ENCODE data around the gene NEK2.
"Not testable (repeated sequence)": the region's sequence is repeated elsewhere in the genome, so short reads cannot be mapped to it uniquely, and the experiment has no call there.

Gene NEK2

GRCh38 chr1:211650904-211651303 is 24.5 kb downstream of the NEK2 start:
- DNase-seq (ENCODE audit: low spot score): no peak

DNA sequence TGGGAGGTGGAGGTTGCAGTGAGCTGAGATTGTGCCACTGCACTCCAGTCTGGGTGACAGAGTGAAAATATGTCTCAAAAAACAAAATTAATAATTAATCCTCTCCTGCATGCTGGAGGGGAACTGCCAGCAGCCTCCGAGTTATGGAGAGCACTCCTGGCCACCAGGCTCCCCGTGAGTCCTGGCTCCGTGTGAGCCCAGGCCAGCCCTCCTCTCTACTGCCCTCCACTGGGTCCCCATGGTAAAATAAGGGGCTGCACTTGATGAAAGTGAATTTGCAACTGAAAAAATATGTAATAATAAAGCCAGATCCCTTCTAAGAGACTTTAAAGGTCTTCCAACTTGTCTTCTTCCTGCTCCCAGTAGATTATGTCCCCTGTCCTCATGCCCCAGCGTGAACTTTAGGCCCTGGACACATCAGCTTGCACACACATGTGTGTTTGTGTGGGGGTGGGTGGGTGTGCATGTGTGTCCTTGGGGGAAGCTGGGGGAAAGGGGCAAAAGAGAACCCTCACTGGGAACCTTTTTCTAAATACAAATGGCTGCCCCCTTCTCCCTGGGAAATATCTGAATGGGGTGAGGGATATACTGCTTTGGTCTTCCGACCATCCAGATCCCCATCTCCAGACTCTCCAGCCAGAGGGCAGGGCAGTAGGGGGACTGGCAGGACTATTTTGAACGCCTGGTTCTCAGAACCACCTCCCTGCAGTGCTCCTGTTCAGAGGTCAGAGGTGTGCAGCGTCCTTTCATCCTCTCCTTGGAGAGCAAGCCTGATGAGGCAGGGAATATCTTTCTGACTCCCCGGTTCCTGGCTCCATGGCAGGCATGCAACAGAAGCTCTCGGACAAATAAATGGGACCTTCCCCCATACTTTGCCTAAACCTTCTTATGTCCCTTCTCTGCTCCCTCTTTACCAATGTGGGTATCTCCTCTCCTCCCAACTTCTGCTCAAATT is 26.2 kb downstream of the NEK2 start:
- DNase-seq (ENCODE audit: low spot score): no peak

- DNase-seq (ENCODE audit: low spot score): no peak
Measured at GRCh38 chr1:211648336-211648735, 27.1 kb downstream of the NEK2 start.

DNA sequence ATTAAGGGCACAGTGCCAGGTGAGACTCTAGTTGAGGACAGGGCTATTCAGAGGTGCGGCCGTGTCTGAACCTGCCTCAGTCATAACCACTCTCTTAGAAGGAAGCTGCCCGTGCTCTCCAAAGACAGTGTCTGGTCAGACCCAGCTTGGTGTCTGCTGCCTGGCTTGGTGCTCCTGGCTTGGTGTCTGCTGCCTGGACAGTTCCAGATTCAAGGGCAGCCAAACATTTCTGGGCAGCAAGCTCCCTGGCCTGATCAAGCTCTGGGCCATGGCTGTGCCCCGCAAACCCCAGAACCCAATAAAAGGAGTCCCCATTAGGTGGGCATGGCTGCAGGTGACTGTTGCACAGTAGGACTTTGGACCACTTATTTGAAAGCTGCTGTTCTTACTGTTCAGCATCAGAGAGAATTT is 27.7 kb downstream of the NEK2 start:
- DNase-seq (ENCODE audit: low spot score): no peak

DNA sequence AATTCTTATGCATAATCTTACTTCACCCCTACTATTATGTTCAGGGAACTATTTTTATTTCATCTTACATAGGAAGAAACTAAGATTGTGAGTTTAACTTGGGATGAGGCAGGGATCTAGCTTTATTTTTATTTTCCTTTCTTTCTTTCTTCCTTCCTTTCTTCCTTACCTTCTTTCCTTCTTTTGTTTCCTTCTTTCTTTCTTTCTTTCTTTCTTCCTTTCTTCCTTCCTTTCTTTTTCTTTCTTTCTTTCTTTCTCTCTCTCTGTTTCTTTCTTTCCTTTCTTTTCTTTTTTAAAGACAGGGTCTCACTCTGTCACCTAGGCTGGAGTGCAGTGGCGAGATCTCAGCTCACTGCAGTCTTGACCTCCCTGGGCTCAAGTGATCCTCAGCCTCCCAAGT is 28.9 kb downstream of the NEK2 start:
- DNase-seq (ENCODE audit: low spot score): no peak

- DNase-seq (ENCODE audit: low spot score): not testable (repeated sequence)
Measured at GRCh38 chr1:211645601-211646000, 29.8 kb downstream of the NEK2 start.

DNA sequence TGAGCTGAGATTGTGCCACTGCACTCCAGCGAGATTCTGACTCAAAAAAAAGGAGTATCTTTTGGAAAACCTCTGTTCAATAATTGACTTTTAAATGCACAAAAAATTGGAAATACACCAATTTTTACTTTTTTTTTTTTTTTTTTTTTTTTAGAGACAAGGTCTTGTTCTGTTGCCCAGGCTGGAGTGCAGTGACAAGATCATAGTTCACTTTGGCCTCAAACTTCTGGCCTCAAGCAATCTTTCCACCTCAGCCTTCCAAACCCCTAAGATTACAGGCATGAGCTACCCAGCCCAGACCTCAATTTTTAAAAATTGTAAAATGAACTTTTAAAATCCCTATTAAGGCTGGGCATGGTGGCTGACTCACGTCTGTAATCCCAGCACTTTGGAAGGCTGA is 30.8 kb downstream of the NEK2 start:
- DNase-seq (ENCODE audit: low spot score): no peak

- DNase-seq (ENCODE audit: low spot score): no peak
Measured at GRCh38 chr1:211643324-211644212, 31.9 kb downstream of the NEK2 start.

- no peak for DNase-seq (ENCODE audit: low spot score)
Measured at GRCh38 chr1:211642870-211643269, 32.6 kb downstream of the NEK2 start.

DNA sequence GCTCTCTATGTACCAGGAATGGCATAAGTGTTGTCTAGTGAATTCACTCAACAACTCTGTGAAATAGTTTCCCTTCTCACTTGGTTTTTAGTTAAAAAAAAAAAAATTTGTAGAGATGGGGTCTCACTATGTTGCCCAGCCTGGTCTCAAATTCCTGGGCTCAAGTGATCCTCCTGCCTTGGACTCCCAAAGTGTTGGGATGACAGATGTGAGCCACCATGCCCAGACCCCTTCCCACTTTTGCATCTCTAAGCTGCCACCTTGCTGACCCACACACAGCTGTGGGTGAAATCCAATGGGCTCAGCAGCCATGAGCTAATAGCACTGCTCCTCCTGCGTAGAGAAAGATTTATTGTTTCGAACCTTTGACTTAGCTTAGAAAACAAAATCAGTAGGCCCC is 33.5 kb downstream of the NEK2 start:
- no peak for DNase-seq (ENCODE audit: low spot score)

DNA sequence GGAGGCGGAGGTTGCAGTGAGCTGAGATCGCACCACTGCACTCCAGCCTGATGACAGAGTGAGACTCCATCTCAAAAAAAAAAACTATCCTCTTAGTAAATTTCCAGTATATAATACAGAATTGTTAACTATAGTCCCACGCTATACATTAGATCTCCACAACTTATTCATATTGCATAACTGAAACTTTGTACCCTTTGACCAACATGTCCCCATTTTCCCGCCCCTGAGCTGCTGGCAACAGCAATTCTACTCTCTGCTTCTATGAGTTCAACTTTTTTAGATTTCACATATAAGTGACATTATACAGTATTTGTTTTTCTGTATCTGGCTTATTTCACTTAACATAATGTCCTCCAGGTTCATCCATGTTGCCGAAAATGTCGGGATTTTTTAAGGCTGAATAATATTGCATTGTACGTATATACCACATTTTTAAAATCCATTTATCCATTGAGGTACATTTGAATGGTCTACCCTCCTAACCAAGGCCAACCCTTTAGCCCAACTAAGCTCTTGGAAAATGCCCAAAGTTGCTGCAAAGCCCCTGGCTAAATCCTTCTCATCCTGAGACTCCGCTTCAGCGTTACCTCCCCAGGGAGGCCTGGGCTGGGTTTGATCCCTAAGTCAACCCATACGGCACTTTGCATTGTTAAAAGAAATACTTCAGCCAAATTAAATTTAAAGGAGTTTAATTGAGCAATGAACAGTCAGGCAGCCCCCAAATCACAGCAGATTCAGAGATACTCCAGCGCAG is 34.2 kb downstream of the NEK2 start:
- DNase-seq (ENCODE audit: low spot score): no peak

DNA sequence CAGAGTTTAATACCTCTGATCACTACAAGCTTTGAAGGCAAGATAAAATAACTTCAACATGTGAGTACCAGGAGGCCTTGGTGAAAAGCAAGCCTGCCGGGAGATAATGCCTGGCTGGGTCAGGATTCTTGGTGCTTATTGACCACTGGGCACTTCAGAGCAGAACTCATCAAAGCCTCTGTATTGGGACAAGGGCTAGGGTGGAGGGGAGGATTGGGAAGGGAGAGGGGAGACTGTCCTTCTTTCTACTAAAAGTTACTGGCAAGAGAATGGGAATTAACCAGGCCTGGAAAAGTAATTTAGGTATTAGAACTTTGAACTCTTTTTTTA is 35.2 kb downstream of the NEK2 start:
- DNase-seq (ENCODE audit: low spot score): no peak

GRCh38 chr1:211639475-211640300 is 35.7 kb downstream of the NEK2 start:
- DNase-seq (ENCODE audit: low spot score): no peak

GRCh38 chr1:211638689-211639101 is 36.7 kb downstream of the NEK2 start:
- no peak for DNase-seq (ENCODE audit: low spot score)

DNA sequence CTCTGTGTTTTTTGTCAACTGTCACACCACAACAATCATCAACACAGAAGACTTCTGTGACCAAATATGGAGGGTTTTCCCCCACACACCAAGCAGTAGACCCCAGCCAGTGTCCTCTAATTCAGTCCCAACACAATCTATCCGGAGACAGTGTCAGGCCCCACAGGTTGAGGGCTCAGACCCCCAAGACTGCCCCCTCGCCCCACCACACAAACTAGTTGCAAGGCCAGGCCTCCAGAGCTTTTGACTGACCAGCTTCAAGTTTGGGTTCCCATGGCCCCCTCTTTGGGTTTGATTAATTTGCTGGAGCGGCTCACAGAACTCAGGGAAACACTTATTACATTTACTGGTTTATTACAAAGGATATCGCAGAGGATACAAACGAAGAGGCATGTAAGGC is 37.2 kb downstream of the NEK2 start:
- DNase-seq (ENCODE audit: low spot score): no peak

GRCh38 chr1:211637066-211637465 is 38.4 kb downstream of the NEK2 start:
- no peak for DNase-seq (ENCODE audit: low spot score)

DNA sequence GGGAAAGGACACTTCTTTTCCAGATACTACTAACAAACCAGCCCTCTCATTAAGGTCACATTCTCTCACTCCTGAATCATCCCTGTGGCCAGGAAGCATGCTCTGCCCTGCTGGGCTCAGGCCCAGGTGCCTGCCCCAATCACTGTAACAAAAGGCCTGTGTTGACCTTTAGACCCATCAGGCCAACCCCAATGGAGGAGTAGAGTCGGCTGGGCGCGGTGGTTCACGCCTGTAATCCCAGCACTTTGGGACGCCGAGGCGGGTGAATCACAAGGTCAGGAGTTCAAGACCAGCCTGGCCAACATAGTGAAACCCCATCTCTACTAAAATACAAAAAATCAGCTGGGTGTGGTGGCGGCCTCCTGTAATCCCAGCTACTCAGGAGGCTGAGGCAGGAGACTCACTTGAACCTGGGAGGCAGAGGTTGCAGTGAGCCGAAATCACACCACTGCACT is 38.8 kb downstream of the NEK2 start:
- DNase-seq (ENCODE audit: low spot score): not testable (repeated sequence)

- DNase-seq (ENCODE audit: low spot score): no peak
Measured at GRCh38 chr1:211635597-211636205, 39.7 kb downstream of the NEK2 start.

DNA sequence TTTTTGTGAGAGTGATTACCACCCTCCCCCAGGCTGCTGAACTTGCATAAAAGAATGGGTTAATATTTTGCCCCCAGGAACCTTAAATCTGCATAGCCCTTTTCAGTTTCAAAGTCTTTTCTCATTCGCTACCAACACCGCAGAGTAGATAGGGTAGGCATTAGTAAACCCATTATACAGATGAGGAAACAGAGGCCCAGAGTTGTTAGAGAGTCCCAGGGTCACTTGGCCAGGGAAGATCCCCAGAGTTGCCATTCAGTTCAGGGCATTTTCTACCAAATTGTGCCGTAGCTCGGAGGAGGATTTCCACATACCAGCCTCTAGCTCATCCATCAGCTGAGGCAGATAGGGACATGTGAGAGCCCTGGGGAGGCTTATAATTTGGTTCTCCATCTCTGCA is 40.5 kb downstream of the NEK2 start:
- no peak for DNase-seq (ENCODE audit: low spot score)

- DNase-seq (ENCODE audit: low spot score): no peak
Measured at GRCh38 chr1:211634461-211634860, 41.0 kb downstream of the NEK2 start.

DNA sequence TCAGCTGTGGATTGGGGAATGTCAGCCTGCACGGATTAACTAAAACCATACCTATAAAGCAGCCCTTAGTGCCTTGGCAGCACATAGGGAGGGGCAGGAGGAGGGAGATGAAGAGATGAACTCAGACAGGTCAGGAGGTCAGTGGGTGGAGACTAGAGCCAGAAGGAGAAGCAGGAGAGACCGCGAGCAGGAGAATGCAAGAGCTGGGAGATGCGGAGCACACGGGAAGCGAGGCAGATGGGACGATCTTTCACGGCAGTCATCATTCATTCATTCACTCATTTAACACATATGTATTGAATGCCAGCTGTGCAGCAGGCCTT is 41.9 kb downstream of the NEK2 start:
- no peak for DNase-seq (ENCODE audit: low spot score)
